GM12865 (cell line): ENCODE data around the gene SPATA16.
"Not testable (repeated sequence)": the region's sequence is repeated elsewhere in the genome, so short reads cannot be mapped to it uniquely, and the experiment has no call there.

Source experiments
- DNase-seq: peaks from one replicate; pipeline ENCODE4 v3.0.0; 2010; ENCODE audit warnings: low read depth
- H3K4me3 ChIP-seq: 2 replicates; pipeline ENCODE4 v1.5.1; 2011; ENCODE audit warnings: mild to moderate bottlenecking, low read depth, low read length, control low read depth
- CTCF ChIP-seq: IDR thresholded peaks from 2 replicates; pipeline ENCODE4 v1.5.1; 2011; ENCODE audit warnings: low read length, control low read depth, low read depth, inconsistent platforms; ENCODE audit not compliant: insufficient read depth; ENCODE audit errors: missing control alignments

The SPATA16 gene

GRCh38 chr3:173140986-173141385 is at the start of gene SPATA16:
Gene SPATA16 (minus strand): TSS chr3:173141235. CDS start chr3:173117731, 23,504 bp downstream.
- H3K4me3 ChIP-seq: no peak within 1 kb of the TSS
- no peak for TF ChIP-seq CTCF
- DNase-seq: no peak

GRCh38 chr3:173183022-173183421 is 42.0 kb upstream of the SPATA16 start:
- not testable (repeated sequence) for H3K4me3 ChIP-seq, DNase-seq

- no peak for DNase-seq
- TF ChIP-seq CTCF: no peak
- no peak overlapping the region for H3K4me3 ChIP-seq
Measured at GRCh38 chr3:173173652-173174051, 32.6 kb upstream of the SPATA16 start.

GRCh38 chr3:173159139-173159538 is 18.1 kb upstream of the SPATA16 start:
- not testable (repeated sequence) for H3K4me3 ChIP-seq, DNase-seq

GRCh38 chr3:173156533-173156932 is 15.5 kb upstream of the SPATA16 start:
- H3K4me3 ChIP-seq, DNase-seq: not testable (repeated sequence)

GRCh38 chr3:173153631-173154030 is 12.6 kb upstream of the SPATA16 start:
- TF ChIP-seq CTCF: no peak
- no peak overlapping the region for H3K4me3 ChIP-seq
- no peak for DNase-seq

- TF ChIP-seq CTCF: no peak
- no peak overlapping the region for H3K4me3 ChIP-seq
- no peak for DNase-seq
Measured at GRCh38 chr3:173139420-173139819, 1.6 kb downstream of the SPATA16 start.

- no peak for TF ChIP-seq CTCF
- no peak overlapping the region for H3K4me3 ChIP-seq
- DNase-seq: no peak
Measured at GRCh38 chr3:173138026-173138425, 3.0 kb downstream of the SPATA16 start.

GRCh38 chr3:173135059-173135458 is 6.0 kb downstream of the SPATA16 start:
- no peak overlapping the region for H3K4me3 ChIP-seq
- no peak for TF ChIP-seq CTCF
- no peak for DNase-seq
